Measurements from ENCODE around the gene SLC2A11. TPM values are rescaled to one million over a fixed set of nuclear protein-coding genes. Genes with fewer than 3 reads are reported as not detected.

Gene SLC2A11
- total and polyA plus RNA-seq, 12 donors = 11.3 to 35.3 (median 20.8) TPM

- H3K9me3 ChIP-seq (replicated peaks in 1 of 3) = no peaks in the 10 kb centered on the region
- DNase-seq = no peak
- whole genome bisulfite sequencing, 4 donors = 87 to 94% (median 92%) methylated on average over 7 of the region's 7 CpGs
- H3K27ac ChIP-seq = no peak overlapping the region
- TF ChIP-seq POLR2A (IDR thresholded peaks at IDR 0.05) = no peak
- no peak for TF ChIP-seq CTCF (IDR thresholded peaks at IDR 0.05)
- no peak overlapping the region for H3K4me3 ChIP-seq
- H3K27me3 ChIP-seq = no peaks in the 10 kb centered on the region
- H3K4me1 ChIP-seq (replicated peaks in 1 of 2) = no peaks in the 10 kb centered on the region
- intact Hi-C loops (cut with DNase I) = no loop called here
- H3K36me3 ChIP-seq (replicated peaks in 1 of 2) = peaks cover 0 to 4% of the 10 kb centered on the region in 2 donors
Observed at GRCh38 chr22:23878219-23878618, 20.5 kb downstream of the SLC2A11 start.

- no peak overlapping the region for H3K4me3 ChIP-seq
- H3K9me3 ChIP-seq (replicated peaks in 1 of 3) = no peaks in the 10 kb centered on the region
- no peak for DNase-seq
- no peak overlapping the region for H3K27ac ChIP-seq
- H3K27me3 ChIP-seq = no peaks in the 10 kb centered on the region
- TF ChIP-seq CTCF (IDR thresholded peaks at IDR 0.05) (no peak), POLR2A (IDR thresholded peaks at IDR 0.05) (no peak)
- 84 to 95% (median 90%) methylated on average over 13 to 20 of the region's 20 CpGs for WGBS, 4 donors
- H3K36me3 ChIP-seq (replicated peaks in 1 of 2) = no peaks in the 10 kb centered on the region
- intact Hi-C loops (cut with DNase I) = no loop called here
- no peaks in the 10 kb centered on the region for H3K4me1 ChIP-seq (replicated peaks in 1 of 2)
Observed at GRCh38 chr22:23882370-23882769, 24.7 kb downstream of the SLC2A11 start.

- Histone ChIP-seq H3K9me3 (replicated peaks in 1 of 3) (no peaks in the 10 kb centered on the region), H3K4me3 (no peak overlapping the region), H3K4me1 (replicated peaks in 1 of 2) (peaks cover 6 to 9% of the 10 kb centered on the region in 2 donors), H3K27me3 (no peaks in the 10 kb centered on the region), H3K36me3 (replicated peaks in 1 of 2) (no peaks in the 10 kb centered on the region), H3K27ac (no peak overlapping the region)
- intact Hi-C loops (cut with DNase I) = no loop called here
- TF ChIP-seq CTCF (IDR thresholded peaks at IDR 0.05) (no peak), POLR2A (IDR thresholded peaks at IDR 0.05) (no peak)
- 90 to 97% (median 95%) methylated on average over 2 to 9 of the region's 9 CpGs for WGBS, 4 donors
- no peak for DNase-seq
Observed at GRCh38 chr22:23883658-23884057, 26.0 kb downstream of the SLC2A11 start.

DNA sequence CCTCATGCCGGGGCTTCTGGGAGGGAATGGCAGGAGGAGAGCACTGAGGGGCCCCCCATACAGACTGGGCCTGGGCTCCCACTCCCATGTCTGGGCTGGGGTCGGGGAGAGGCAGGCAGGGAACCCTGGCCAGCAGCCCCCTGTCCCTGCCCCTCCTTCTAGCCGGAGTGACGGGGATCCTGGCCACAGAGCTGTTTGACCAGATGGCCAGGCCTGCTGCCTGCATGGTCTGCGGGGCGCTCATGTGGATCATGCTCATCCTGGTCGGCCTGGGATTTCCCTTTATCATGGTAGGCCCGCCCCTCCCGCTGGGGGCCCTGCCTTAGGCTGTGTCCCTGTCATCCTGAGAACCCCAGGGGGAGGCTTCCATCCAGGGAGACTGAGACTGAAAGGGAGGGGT is 26.5 kb downstream of the SLC2A11 start:
- peaks cover 7 to 10% of the 10 kb centered on the region in 2 donors for H3K4me1 ChIP-seq (replicated peaks in 1 of 2)
- intact Hi-C loops (cut with DNase I) = no loop called here

More for the DNA sequence above, 26.5 kb downstream of the SLC2A11 start:
- no peaks in the 10 kb centered on the region for H3K36me3 ChIP-seq (replicated peaks in 1 of 2)
- DNase-seq = no peak
- no peaks in the 10 kb centered on the region for H3K9me3 ChIP-seq (replicated peaks in 1 of 3)
- WGBS, 4 donors = 82 to 97% (median 96%) methylated on average over 6 to 9 of the region's 9 CpGs; no CpG with 5 or more reads in 1 of the 4 donors
- H3K27ac ChIP-seq = no peak overlapping the region
- no peak overlapping the region for H3K4me3 ChIP-seq
- no peaks in the 10 kb centered on the region for H3K27me3 ChIP-seq
- no peak for TF ChIP-seq CTCF (IDR thresholded peaks at IDR 0.05)
- no peak for TF ChIP-seq POLR2A (IDR thresholded peaks at IDR 0.05)

Measured in adrenal gland (tissue), 12 donors.